Neuronal stem cell (in vitro differentiated cells): ENCODE measurements around the gene TXNL4A.

Experiments
- DNase-seq: peaks from one replicate; pipeline ENCODE4 v3.0.0-alpha.2; 2013; ENCODE audit warnings: low spot score
- H2AFZ ChIP-seq: one replicate; pipeline ENCODE4 v1.6.1; 2013; ENCODE audit warnings: mild to moderate bottlenecking, low read length, inconsistent platforms
- H2AK5ac ChIP-seq: 2 replicates; pipeline ENCODE4 v1.6.1; 2013; ENCODE audit warnings: low read depth, mild to moderate bottlenecking, inconsistent platforms, low read length, moderate library complexity, mixed read lengths
- H2BK120ac ChIP-seq: 2 replicates; pipeline ENCODE4 v1.6.1; 2013; ENCODE audit warnings: low read depth, mild to moderate bottlenecking, inconsistent platforms, low read length, moderate library complexity, mixed read lengths
- H2BK12ac ChIP-seq: one replicate; pipeline ENCODE4 v1.6.1; 2013; ENCODE audit warnings: low read length, inconsistent platforms
- H2BK15ac ChIP-seq: 2 replicates; pipeline ENCODE4 v1.6.1; 2013; ENCODE audit warnings: mild to moderate bottlenecking, low read length, inconsistent platforms, mixed read lengths
- H2BK5ac ChIP-seq: one replicate; pipeline ENCODE4 v1.6.1; 2013; ENCODE audit warnings: inconsistent platforms, mild to moderate bottlenecking, low read length, moderate library complexity
- H3K14ac ChIP-seq: one replicate; pipeline ENCODE4 v1.6.1; 2013; ENCODE audit warnings: low read length, inconsistent platforms
- H3K18ac ChIP-seq: 2 replicates; pipeline ENCODE4 v1.6.1; 2013; ENCODE audit warnings: low read length, inconsistent platforms
- H3K23ac ChIP-seq: 2 replicates; pipeline ENCODE4 v1.6.1; 2013; ENCODE audit warnings: low read depth, mild to moderate bottlenecking, mixed read lengths, low read length, inconsistent platforms; ENCODE audit not compliant: poor library complexity
- H3K27ac ChIP-seq: replicated peaks from 3 replicates; pipeline ENCODE4 v1.5.1; 2013; ENCODE audit warnings: low read length, inconsistent platforms
- H3K27me3 ChIP-seq, 3 experiments: 2 replicates each; pipeline ENCODE4 v1.6.1; 2013; ENCODE audit warnings: low read length in 3 of 3, mild to moderate bottlenecking in 2 of 3, inconsistent platforms in 1 of 3, low read depth in 1 of 3, mixed read lengths in 1 of 3, moderate library complexity in 1 of 3; ENCODE audit not compliant: control insufficient read depth in 3 of 3, insufficient read depth in 3 of 3
- H3K36me3 ChIP-seq, 2 donors: replicated peaks in 1 of 2; 2 replicates each; pipeline ENCODE4 v1.6.1; 2013; ENCODE audit warnings: low read length in 2 of 2; ENCODE audit not compliant: control insufficient read depth in 2 of 2, insufficient read depth in 2 of 2
- H3K4ac ChIP-seq: 2 replicates; pipeline ENCODE4 v1.6.1; 2013; ENCODE audit warnings: inconsistent platforms, mild to moderate bottlenecking, low read length, moderate library complexity
- H3K4me1 ChIP-seq, 2 donors: 1 replicate in 1 of 2; 2 replicates in 1 of 2; pipeline ENCODE4 v1.6.1; 2013; ENCODE audit warnings: low read length in 2 of 2, low read depth in 1 of 2; ENCODE audit not compliant: control insufficient read depth in 2 of 2, insufficient read depth in 1 of 2
- H3K4me2 ChIP-seq: one replicate; pipeline ENCODE4 v1.6.1; 2013; ENCODE audit warnings: mild to moderate bottlenecking, low read length, inconsistent platforms; ENCODE audit not compliant: insufficient read depth, poor library complexity, severe bottlenecking
- H3K4me3 ChIP-seq, 2 donors: 2 replicates each; pipeline ENCODE4 v1.5.1; 2013; ENCODE audit warnings: low read length in 2 of 2, mild to moderate bottlenecking in 2 of 2, inconsistent platforms in 1 of 2, moderate library complexity in 1 of 2
- H3K79me1 ChIP-seq: one replicate; pipeline ENCODE4 v1.6.1; 2013; ENCODE audit warnings: low read depth, mild to moderate bottlenecking, inconsistent platforms, low read length, moderate library complexity
- H3K9ac ChIP-seq: one replicate; pipeline ENCODE4 v1.6.1; 2013; ENCODE audit warnings: mild to moderate bottlenecking, low read depth, low read length, inconsistent platforms; ENCODE audit not compliant: poor library complexity
- H3K9me3 ChIP-seq, 2 donors: replicated peaks in 1 of 2; 2 replicates each; pipeline versions ENCODE3 to v1.6.1; 2013; ENCODE audit warnings: low read length in 2 of 2, mild to moderate bottlenecking in 2 of 2, inconsistent platforms in 1 of 2, low read depth in 1 of 2, mixed read lengths in 1 of 2, moderate library complexity in 1 of 2; ENCODE audit not compliant: control insufficient read depth in 2 of 2, insufficient read depth in 1 of 2
- H4K8ac ChIP-seq: one replicate; pipeline ENCODE4 v1.6.1; 2013; ENCODE audit warnings: low read depth, mild to moderate bottlenecking, inconsistent platforms, low read length, moderate library complexity
- H4K91ac ChIP-seq: one replicate; pipeline ENCODE4 v1.6.1; 2013; ENCODE audit warnings: low read length, low read depth, mild to moderate bottlenecking, inconsistent platforms; ENCODE audit not compliant: poor library complexity
- WGBS, 2 donors: extraction: QIAGEN DNeasy Blood & Tissue Kit; methylation state at CpG; one replicate each; pipeline ENCODE4 v1.1.7; 2013; ENCODE audit warnings: missing lambda C conversion rate in 2 of 2, mixed read lengths in 1 of 2; ENCODE audit not compliant: insufficient read length in 2 of 2, insufficient replicate concordance in 1 of 2; ENCODE audit errors: extremely low coverage in 2 of 2; 5-methylcytosine and 5-hydroxymethylcytosine counted together

Gene TXNL4A

DNA sequence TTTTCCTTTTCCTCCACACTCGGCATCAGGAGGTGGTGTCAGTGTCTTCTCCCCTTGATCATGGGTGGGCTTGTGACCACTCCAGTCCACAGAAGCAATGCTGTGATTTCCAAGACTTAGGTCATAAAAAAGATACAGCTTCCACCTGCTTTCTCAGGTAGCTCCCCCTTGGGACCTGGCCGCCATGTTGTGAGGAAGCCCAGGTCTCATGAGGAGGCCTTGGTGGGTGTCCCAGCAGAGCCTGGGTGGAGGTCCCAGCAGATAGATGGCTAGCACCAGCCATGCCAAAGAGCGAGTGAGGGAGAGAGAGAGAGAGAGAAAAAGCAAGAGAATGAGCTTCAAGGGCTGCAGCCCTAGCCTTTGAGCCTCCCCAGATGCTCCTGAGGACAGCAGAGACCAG lies 52.9 kb downstream of the TXNL4A start:
- no peak for DNase-seq
- peaks cover 0 to 2% (median 0%) of the 10 kb centered on the region in 3 experiments for H3K27me3 ChIP-seq
- no peak overlapping the region for H2BK5ac ChIP-seq
- H2AFZ ChIP-seq = no peak overlapping the region
- H3K9me3 ChIP-seq = peaks cover 14 to 45% of the 10 kb centered on the region in 2 donors
- no peak overlapping the region for H2BK12ac ChIP-seq
- peaks cover 12% of the 10 kb centered on the region for H3K79me1 ChIP-seq
- H3K27ac ChIP-seq = no peak overlapping the region
- no peak overlapping the region for H4K91ac ChIP-seq
- no CpG with 5 or more reads among the region's 3 CpGs for WGBS, 2 donors
- H3K18ac ChIP-seq = no peak overlapping the region
- no peak overlapping the region for H3K23ac ChIP-seq
- no peak overlapping the region for H2BK120ac ChIP-seq
- no peak overlapping the region for H2BK15ac ChIP-seq
- H3K4me1 ChIP-seq = no peaks in the 10 kb centered on the region
- H3K36me3 ChIP-seq = peaks cover 7 to 51% of the 10 kb centered on the region in 2 donors
- H3K4me3 ChIP-seq = no peak overlapping the region
- H3K4me2 ChIP-seq = no peak overlapping the region
- H3K9ac ChIP-seq = no peak overlapping the region
- H3K14ac ChIP-seq = no peak overlapping the region
- no peak overlapping the region for H3K4ac ChIP-seq
- H2AK5ac ChIP-seq = no peak overlapping the region
- no peak overlapping the region for H4K8ac ChIP-seq

DNA sequence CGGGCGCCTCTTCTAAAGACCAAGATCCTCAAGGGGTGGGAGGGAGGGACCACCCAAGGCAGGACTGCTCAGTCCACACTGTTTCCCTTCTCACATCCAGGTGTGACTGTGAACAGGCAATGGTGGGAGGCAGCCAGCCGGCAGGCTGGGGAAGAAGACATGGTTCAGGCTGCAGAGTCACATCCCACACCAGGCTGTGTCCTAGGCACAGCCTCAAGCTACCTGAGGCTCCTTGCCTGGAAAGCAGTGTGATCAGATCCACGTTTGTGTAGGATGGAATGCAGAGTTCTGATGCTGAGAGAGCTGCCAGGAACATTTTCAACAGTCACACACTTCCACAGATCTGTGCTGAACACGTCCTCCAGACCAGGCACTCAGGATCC lies 53.3 kb downstream of the TXNL4A start:
- Histone ChIP-seq H3K9me3 (peaks cover 14 to 49% of the 10 kb centered on the region in 2 donors), H2BK120ac (no peak overlapping the region), H4K91ac (no peak overlapping the region), H3K18ac (no peak overlapping the region), H2AFZ (no peak overlapping the region), H3K14ac (no peak overlapping the region), H3K27ac (no peak overlapping the region), H3K23ac (no peak overlapping the region), H3K4ac (no peak overlapping the region), H2BK5ac (no peak overlapping the region), H3K4me2 (no peak overlapping the region), H2AK5ac (no peak overlapping the region), H2BK15ac (no peak overlapping the region), H2BK12ac (no peak overlapping the region), H3K4me3 (no peak overlapping the region), H3K9ac (peak overlapping the region; percentile 21), H3K79me1 (peaks cover 11% of the 10 kb centered on the region), H3K27me3 (peaks cover 0 to 2% (median 0%) of the 10 kb centered on the region in 3 experiments), H3K4me1 (no peaks in the 10 kb centered on the region), H3K36me3 (peaks cover 7 to 47% of the 10 kb centered on the region in 2 donors), H4K8ac (no peak overlapping the region)
- DNase-seq = no peak
- no CpG with 5 or more reads among the region's 5 CpGs for WGBS, 2 donors

DNA sequence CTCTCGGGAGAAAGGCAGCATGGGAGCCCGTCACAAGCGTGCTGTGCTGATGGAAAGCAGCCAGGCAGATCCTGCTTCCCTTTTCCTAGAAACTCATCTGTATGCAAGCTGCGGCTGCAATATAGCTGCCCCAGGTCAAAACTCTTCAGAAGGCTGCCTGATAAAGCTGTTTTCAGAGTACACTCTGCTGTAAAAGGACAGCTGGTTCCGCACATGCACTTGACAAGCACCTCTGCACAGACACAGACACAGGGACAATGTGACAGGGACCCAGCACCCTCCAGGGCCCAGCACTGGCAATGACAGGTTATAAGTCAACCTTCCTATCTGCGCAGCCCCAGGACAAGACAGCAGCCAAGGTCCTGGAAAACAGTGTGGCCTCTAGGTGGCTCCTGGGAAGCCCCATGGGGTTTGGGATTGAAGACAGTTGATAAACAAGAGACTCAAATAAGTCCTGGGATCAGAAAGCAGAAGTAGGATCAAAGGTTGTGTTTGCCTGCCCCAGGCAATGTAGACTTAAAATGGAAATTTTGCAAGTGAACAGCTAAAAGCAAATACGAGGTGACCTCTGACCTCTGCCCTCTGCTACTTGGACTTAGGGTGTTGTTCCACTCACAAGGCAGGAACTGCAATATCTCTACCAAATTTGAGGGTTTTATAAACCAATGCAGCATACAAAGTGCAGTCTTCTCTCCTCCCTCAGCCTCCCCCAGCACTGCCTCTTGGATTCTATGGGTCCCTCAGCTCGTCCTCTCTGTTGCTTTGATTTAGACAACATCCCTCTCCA lies 53.9 kb downstream of the TXNL4A start:
- H2AK5ac ChIP-seq = no peak overlapping the region
- no peak overlapping the region for H2BK5ac ChIP-seq
- H2BK120ac ChIP-seq = no peak overlapping the region
- H3K4me2 ChIP-seq = no peak overlapping the region
- peaks cover 7 to 47% of the 10 kb centered on the region in 2 donors for H3K36me3 ChIP-seq
- no peak overlapping the region for H2BK12ac ChIP-seq
- H3K9ac ChIP-seq = no peak overlapping the region
- no peak overlapping the region for H3K18ac ChIP-seq
- H3K4me3 ChIP-seq = no peak overlapping the region
- no peak overlapping the region for H2AFZ ChIP-seq
- no CpG with 5 or more reads among the region's 8 CpGs for WGBS, 2 donors
- no peak for DNase-seq
- H4K91ac ChIP-seq = no peak overlapping the region
- H3K9me3 ChIP-seq = peaks cover 14 to 51% of the 10 kb centered on the region in 2 donors
- H3K14ac ChIP-seq = no peak overlapping the region
- peaks cover 0 to 2% (median 0%) of the 10 kb centered on the region in 3 experiments for H3K27me3 ChIP-seq
- no peak overlapping the region for H3K4ac ChIP-seq
- no peak overlapping the region for H3K23ac ChIP-seq
- H4K8ac ChIP-seq = no peak overlapping the region
- H3K4me1 ChIP-seq = no peaks in the 10 kb centered on the region
- no peak overlapping the region for H2BK15ac ChIP-seq
- peaks cover 9% of the 10 kb centered on the region for H3K79me1 ChIP-seq
- no peak overlapping the region for H3K27ac ChIP-seq

DNA sequence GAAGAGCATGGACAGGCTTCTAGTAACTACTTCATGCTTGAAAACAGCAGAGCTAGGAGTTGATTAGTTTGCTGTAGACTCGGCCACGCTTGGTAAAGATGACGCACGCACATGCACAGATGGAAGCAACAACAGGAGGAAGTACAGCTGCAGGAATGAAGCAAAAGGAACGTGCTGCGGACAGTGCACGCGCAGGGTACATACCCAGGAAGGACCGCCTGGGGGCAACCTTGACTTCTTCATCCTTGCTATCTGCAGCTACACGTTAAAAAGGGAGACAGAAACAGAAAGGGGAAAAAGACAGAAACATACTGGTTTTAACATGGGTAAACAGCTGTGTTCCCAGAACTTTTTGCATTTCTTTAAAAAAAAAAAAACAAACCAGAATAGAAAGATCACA lies 54.6 kb downstream of the TXNL4A start:
- H2BK15ac ChIP-seq = no peak overlapping the region
- H3K18ac ChIP-seq = no peak overlapping the region
- WGBS, 2 donors = no CpG with 5 or more reads among the region's 10 CpGs
- H4K91ac ChIP-seq = no peak overlapping the region
- H3K4me3 ChIP-seq = peak overlapping the region in 1 of 2 donors; percentile 31
- no peak overlapping the region for H4K8ac ChIP-seq
- no peak overlapping the region for H3K9ac ChIP-seq
- H3K36me3 ChIP-seq = peaks cover 7 to 49% of the 10 kb centered on the region in 2 donors
- H2BK120ac ChIP-seq = no peak overlapping the region
- H3K4me2 ChIP-seq = no peak overlapping the region
- H2AFZ ChIP-seq = no peak overlapping the region
- H3K27ac ChIP-seq = no peak overlapping the region
- DNase-seq = no peak
- H3K79me1 ChIP-seq = peaks cover 11% of the 10 kb centered on the region
- H3K14ac ChIP-seq = no peak overlapping the region
- peaks cover 19 to 59% of the 10 kb centered on the region in 2 donors for H3K9me3 ChIP-seq
- H3K27me3 ChIP-seq = peaks cover 0 to 2% (median 0%) of the 10 kb centered on the region in 3 experiments
- H2BK12ac ChIP-seq = no peak overlapping the region
- H2BK5ac ChIP-seq = no peak overlapping the region
- H2AK5ac ChIP-seq = no peak overlapping the region
- H3K4ac ChIP-seq = no peak overlapping the region
- no peak overlapping the region for H3K23ac ChIP-seq
- no peaks in the 10 kb centered on the region for H3K4me1 ChIP-seq
